Thoracic aorta (tissue), 2 donors: Measurements from ENCODE around the gene GJA3. TPM values are rescaled to one million over a fixed set of nuclear protein-coding genes. Genes with fewer than 3 reads are reported as not detected.
"Not testable (repeated sequence)": the region's sequence is repeated elsewhere in the genome, so short reads cannot be mapped to it uniquely, and the experiment has no call there.

Experiments
- ATAC-seq: fragments of 150-250 bp; one replicate; pipeline ENCODE4 v1.8.0; 2017; ENCODE audit warnings: low read depth; ENCODE audit not compliant: insufficient number of reproducible peaks, low FRiP score
- DNase-seq: peaks from one replicate; pipeline ENCODE4 v3.0.0-alpha.2; 2020; ENCODE audit warnings: low spot score
- H3K27ac ChIP-seq, 2 donors: fragments of 200-600 bp; sonication (generic); 1 replicate in 1 of 2; 2 replicates in 1 of 2; pipeline ENCODE4 v1.5.1; 2016; ENCODE audit warnings: mild to moderate bottlenecking in 2 of 2, moderate library complexity in 2 of 2
- H3K27me3 ChIP-seq: fragments of 200-600 bp; sonication (generic); replicated peaks from 2 replicates; pipeline ENCODE4 v1.6.0; 2016; ENCODE audit warnings: mild to moderate bottlenecking; ENCODE audit not compliant: insufficient read depth
- H3K36me3 ChIP-seq: fragments of 200-600 bp; sonication (generic); one replicate; pipeline ENCODE4 v1.5.1; 2016
- H3K4me1 ChIP-seq, 2 donors: fragments of 200-600 bp; sonication (generic); 1 replicate in 1 of 2; 2 replicates in 1 of 2; pipeline versions ENCODE4 v1.5.1 to v1.6.0; 2016; ENCODE audit warnings: low read depth in 2 of 2, mild to moderate bottlenecking in 1 of 2; ENCODE audit not compliant: control insufficient read depth in 1 of 2
- H3K4me3 ChIP-seq: fragments of 200-600 bp; sonication (generic); 2 replicates; pipeline ENCODE4 v1.5.1; 2016; ENCODE audit warnings: mild to moderate bottlenecking
- H3K9me3 ChIP-seq: fragments of 200-600 bp; sonication (generic); 2 replicates; pipeline ENCODE4 v1.5.1; 2016
- CTCF ChIP-seq: fragments of 200-600 bp; sonication (generic); IDR thresholded peaks from one replicate; pipeline ENCODE4 v1.5.1; 2019; ENCODE audit warnings: antibody characterized with exemption
- total RNA-seq, 2 donors: library from RNA; depleted of rRNA; stranded (reverse); fragments of >200 nt; gene quantifications; one replicate each; pipeline versions ENCODE4 v1.1.0 to v1.2.3, GENCODE V29; 2016

GJA3 gene
- total RNA-seq, 2 donors from 2014 or later = under 0.01 TPM; not detected in 1

GRCh38 chr13:20161951-20162300, 1.1 kb upstream of the GJA3 start:
- Histone ChIP-seq H3K4me3 (peak overlapping the region; percentile 64), H3K9me3 (no peaks in the 10 kb centered on the region), H3K27me3 (peaks cover 20% of the 10 kb centered on the region), H3K36me3 (no peaks in the 10 kb centered on the region), H3K27ac (no peak overlapping the region), H3K4me1 (peaks cover 8 to 16% of the 10 kb centered on the region in 2 donors)
- ATAC-seq (no peak), DNase-seq (no peak)
- TF ChIP-seq CTCF = no peak

- ATAC-seq (no peak), DNase-seq (no peak)
- no peak for TF ChIP-seq CTCF
- H3K4me1 ChIP-seq = peaks cover 8 to 16% of the 10 kb centered on the region in 2 donors
- H3K27ac ChIP-seq = no peak overlapping the region
- no peaks in the 10 kb centered on the region for H3K9me3 ChIP-seq
- no peaks in the 10 kb centered on the region for H3K36me3 ChIP-seq
- H3K27me3 ChIP-seq = peaks cover 25% of the 10 kb centered on the region
- peak overlapping the region; percentile 64 for H3K4me3 ChIP-seq
Observed at GRCh38 chr13:20161275-20161950, 561 bp upstream of the GJA3 start.

- Histone ChIP-seq H3K36me3 (no peaks in the 10 kb centered on the region), H3K27ac (no peak overlapping the region), H3K9me3 (no peaks in the 10 kb centered on the region), H3K27me3 (peaks cover 37% of the 10 kb centered on the region), H3K4me3 (peak overlapping the region; percentile 64), H3K4me1 (peaks cover 8 to 16% of the 10 kb centered on the region in 2 donors)
- TF ChIP-seq CTCF = no peak
- no peak for ATAC-seq
- no peak for DNase-seq
Observed at GRCh38 chr13:20159646-20160305, 1.1 kb downstream of the GJA3 start.

GRCh38 chr13:20157151-20157796, 3.6 kb downstream of the GJA3 start:
- Histone ChIP-seq H3K4me1 (peaks cover 8 to 16% of the 10 kb centered on the region in 2 donors), H3K4me3 (no peak overlapping the region), H3K27ac (no peak overlapping the region), H3K36me3 (no peaks in the 10 kb centered on the region), H3K9me3 (no peaks in the 10 kb centered on the region), H3K27me3 (peaks cover 39% of the 10 kb centered on the region)
- TF ChIP-seq CTCF = no peak
- DNase-seq (no peak), ATAC-seq (no peak)

- ATAC-seq = no peak
- Histone ChIP-seq H3K27me3 (peaks cover 39% of the 10 kb centered on the region), H3K27ac (no peak overlapping the region), H3K4me1 (peaks cover 8 to 16% of the 10 kb centered on the region in 2 donors), H3K36me3 (no peaks in the 10 kb centered on the region), H3K9me3 (no peaks in the 10 kb centered on the region), H3K4me3 (no peak overlapping the region)
- DNase-seq = no peak
- TF ChIP-seq CTCF = no peak
Observed at GRCh38 chr13:20156702-20157101, 4.2 kb downstream of the GJA3 start.

- not testable (repeated sequence) for H3K9me3 ChIP-seq, H3K4me3 ChIP-seq, H3K4me1 ChIP-seq, DNase-seq, ATAC-seq, H3K36me3 ChIP-seq, H3K27ac ChIP-seq
- H3K27me3 ChIP-seq = peaks cover 25% of the 10 kb centered on the region
Observed at GRCh38 chr13:20153290-20153689, 7.6 kb downstream of the GJA3 start.
